ENCODE measurements around the gene KRT12. TPM values are rescaled to one million over a fixed set of nuclear protein-coding genes. Genes with fewer than 3 reads are reported as not detected.

KRT12 gene
- total RNA-seq, 4 donors from 2014 or later = not detected

DNA sequence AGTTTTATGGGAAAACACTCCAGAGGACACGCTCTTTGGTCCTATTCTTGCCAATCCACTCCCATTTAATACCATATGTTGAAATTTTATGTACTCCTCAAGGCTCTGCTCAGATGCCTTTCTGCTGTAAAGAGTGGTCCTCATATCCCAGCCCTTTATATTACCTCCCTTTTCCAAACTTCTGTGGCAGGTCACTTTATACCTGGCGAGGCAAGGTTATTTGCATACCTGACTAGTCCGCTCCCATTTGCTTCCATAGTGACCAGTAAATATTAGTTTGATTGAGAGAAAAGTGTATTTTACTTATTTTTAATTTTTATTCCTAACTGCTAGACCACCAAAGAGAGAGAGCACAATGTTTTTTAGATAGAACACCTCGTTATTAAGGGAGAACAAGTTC, 17.3 kb downstream of the KRT12 start:
- no peak for DNase-seq (ENCODE audit: low spot score in 2 of 2)
- TF ChIP-seq, protein P1, sequence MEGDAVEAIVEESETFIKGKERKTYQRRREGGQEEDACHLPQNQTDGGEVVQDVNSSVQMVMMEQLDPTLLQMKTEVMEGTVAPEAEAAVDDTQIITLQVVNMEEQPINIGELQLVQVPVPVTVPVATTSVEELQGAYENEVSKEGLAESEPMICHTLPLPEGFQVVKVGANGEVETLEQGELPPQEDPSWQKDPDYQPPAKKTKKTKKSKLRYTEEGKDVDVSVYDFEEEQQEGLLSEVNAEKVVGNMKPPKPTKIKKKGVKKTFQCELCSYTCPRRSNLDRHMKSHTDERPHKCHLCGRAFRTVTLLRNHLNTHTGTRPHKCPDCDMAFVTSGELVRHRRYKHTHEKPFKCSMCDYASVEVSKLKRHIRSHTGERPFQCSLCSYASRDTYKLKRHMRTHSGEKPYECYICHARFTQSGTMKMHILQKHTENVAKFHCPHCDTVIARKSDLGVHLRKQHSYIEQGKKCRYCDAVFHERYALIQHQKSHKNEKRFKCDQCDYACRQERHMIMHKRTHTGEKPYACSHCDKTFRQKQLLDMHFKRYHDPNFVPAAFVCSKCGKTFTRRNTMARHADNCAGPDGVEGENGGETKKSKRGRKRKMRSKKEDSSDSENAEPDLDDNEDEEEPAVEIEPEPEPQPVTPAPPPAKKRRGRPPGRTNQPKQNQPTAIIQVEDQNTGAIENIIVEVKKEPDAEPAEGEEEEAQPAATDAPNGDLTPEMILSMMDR (IDR thresholded peaks at IDR 0.05) = no peak
- no peak for TF ChIP-seq POLR2A (IDR thresholded peaks at IDR 0.05)
- intact Hi-C loops (cut with DNase I; ENCODE audit: low total_unique reads) = no loop called here
- WGBS, 2 donors = 70 to 71% methylated on average over 4 of the region's 4 CpGs
- no peak overlapping the region for H3K4me3 ChIP-seq (ENCODE audit: low read depth, poor library complexity, severe bottlenecking)

DNA sequence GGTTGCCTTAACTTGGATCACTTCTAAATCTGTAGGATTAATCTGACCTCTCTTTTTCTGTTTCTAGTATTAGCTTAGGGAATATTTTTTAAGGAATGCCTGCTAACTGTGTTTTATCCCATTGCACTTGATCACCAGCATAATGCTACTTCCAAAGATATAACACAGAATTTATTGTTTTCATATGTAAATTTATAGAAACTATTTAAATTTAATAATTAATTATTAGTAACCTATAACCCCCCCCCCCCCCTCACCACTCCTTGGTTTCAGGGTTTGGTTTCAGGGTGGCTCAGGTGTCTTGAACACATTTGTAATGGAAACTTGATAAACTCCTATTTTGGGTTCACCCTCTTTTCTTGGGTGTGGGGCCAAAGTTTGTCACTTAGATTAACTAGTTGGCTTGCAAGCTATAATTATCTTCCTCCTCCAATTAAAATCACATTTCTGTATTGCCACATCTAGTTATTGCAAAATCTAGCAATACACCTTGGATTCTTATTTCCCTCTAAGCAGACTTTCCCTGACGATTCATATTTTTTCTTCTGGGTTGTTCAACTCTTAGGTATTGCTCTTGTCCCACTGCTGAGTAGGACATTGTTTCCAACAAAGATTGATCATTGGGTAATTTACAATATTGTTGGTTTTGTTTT, 18.3 kb downstream of the KRT12 start:
- H3K4me3 ChIP-seq (ENCODE audit: low read depth, poor library complexity, severe bottlenecking) = no peak overlapping the region
- 53 to 57% methylated on average over 1 of the region's 1 CpG for WGBS, 2 donors
- TF ChIP-seq, protein P1 (IDR thresholded peaks at IDR 0.05) = no peak
- no peak for TF ChIP-seq POLR2A (IDR thresholded peaks at IDR 0.05)
- DNase-seq (ENCODE audit: low spot score in 2 of 2) = no peak
- intact Hi-C loops (cut with DNase I; ENCODE audit: low total_unique reads) = no loop called here

DNA sequence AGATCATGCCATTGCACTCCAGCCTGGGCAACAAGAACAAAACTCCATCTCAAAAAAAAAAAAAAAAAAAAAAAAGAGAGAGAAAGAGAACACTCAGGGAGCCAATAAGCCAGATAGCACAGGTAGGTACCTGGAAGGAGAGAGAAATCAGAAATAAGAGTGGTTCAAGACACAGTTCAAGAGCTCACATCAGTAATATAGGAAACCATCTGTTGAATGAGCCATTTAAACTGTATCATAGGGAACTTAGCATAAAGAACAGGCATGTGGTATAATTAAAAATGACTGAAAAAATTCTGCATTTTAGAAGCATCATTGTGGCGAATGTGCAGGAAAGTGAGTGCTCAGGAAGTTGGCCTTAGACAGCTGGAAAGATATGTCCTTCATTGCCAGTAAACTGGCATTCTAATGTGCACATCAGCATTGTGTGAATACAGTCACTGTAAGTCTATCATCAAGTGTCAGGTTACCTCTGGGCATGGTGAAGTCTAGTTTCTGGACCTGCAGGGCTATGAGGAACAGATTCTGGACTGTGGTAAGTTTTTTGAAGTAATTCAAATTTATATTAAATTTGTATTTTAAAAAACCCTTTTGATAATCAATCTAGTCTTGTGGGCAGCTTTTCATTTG, 20.4 kb downstream of the KRT12 start:
- DNase-seq (ENCODE audit: low spot score in 2 of 2) = no peak
- no peak overlapping the region for H3K4me3 ChIP-seq (ENCODE audit: low read depth, poor library complexity, severe bottlenecking)
- intact Hi-C loops (cut with DNase I; ENCODE audit: low total_unique reads) = no loop called here
- WGBS, 2 donors = 64 to 68% methylated on average over 1 of the region's 1 CpG
- TF ChIP-seq POLR2A (IDR thresholded peaks at IDR 0.05) = no peak
- TF ChIP-seq, protein P1 (IDR thresholded peaks at IDR 0.05) = no peak

DNA sequence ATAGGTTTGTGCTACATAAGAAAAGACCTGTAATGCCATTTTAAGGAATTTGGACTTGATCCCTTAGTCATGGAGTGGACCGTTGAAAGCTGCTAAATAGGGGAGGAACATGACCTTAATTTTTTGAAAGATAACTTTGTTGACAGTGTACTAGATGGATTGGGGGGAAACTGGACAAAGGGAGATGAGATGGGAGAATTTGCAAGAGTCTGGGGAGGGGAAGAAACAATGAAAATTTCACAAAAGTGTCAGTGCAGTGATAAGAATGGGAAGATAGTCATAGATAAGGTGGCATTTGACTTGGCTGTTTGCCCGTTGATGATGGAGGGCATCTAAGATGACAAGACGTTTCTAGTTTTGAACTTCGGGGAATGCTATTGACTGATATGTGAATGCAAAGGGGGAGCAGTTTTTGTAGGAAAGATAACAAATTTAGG, 22.3 kb downstream of the KRT12 start:
- intact Hi-C loops (cut with DNase I; ENCODE audit: low total_unique reads) = no loop called here
- TF ChIP-seq, protein P1 (IDR thresholded peaks at IDR 0.05) = no peak
- no peak for TF ChIP-seq POLR2A (IDR thresholded peaks at IDR 0.05)
- 71 to 86% methylated on average over 4 of the region's 4 CpGs for WGBS, 2 donors
- no peak for DNase-seq (ENCODE audit: low spot score in 2 of 2)
- no peak overlapping the region for H3K4me3 ChIP-seq (ENCODE audit: low read depth, poor library complexity, severe bottlenecking)

DNA sequence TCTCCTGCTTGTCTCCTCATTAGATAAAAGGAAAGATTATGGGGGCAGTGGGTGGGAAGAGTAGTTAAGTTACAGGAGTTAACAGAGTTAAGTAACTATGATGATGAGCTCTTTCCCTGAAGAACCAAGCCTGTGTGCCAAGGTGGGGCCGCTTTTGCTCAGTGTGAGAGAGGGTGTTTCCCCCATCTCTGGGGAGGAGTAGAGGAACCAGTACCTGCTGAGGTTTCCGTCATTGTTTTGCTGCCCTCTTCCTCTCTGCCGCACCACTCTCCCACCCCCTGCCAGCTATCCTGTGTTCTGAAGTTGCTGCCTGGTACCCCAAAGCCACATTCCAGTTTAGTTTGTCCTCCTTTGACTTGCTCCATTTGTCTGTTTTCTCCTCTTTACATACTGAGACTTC, 23.8 kb downstream of the KRT12 start:
- no peak for DNase-seq (ENCODE audit: low spot score in 2 of 2)
- no peak for TF ChIP-seq POLR2A (IDR thresholded peaks at IDR 0.05)
- TF ChIP-seq, protein P1 (IDR thresholded peaks at IDR 0.05) = no peak
- intact Hi-C loops (cut with DNase I; ENCODE audit: low total_unique reads) = no loop called here
- 34 to 75% methylated on average over 3 of the region's 3 CpGs for WGBS, 2 donors
- no peak overlapping the region for H3K4me3 ChIP-seq (ENCODE audit: low read depth, poor library complexity, severe bottlenecking)

Measured in lower leg skin (tissue), 4 donors.